Kidney (tissue), 14 donors: ENCODE data around the gene TTC7B. TPM values are rescaled to one million over a fixed set of nuclear protein-coding genes. Genes with fewer than 3 reads are reported as not detected.

Source experiments
- DNase-seq, 5 donors: peaks; one replicate each; pipeline ENCODE4 v3.0.0-alpha.2; 2013 to 2020
- FAIRE-seq: peaks from 2 replicates; lab custom pipeline; 2012; peaks lifted over from hg19 to GRCh38; lab: Jason Lieb, UNC
- H3K27ac ChIP-seq, 2 donors: one replicate each; pipeline ENCODE4 v1.7.0; 2013; ENCODE audit warnings: low read depth in 2 of 2, low read length in 2 of 2, inconsistent platforms in 1 of 2
- H3K27me3 ChIP-seq: one replicate; pipeline ENCODE4 v1.7.1; 2013; ENCODE audit warnings: low read length, inconsistent platforms; ENCODE audit not compliant: control insufficient read depth, insufficient read depth
- H3K36me3 ChIP-seq, 3 donors: one replicate each; pipeline versions ENCODE4 v1.7.0 to v1.7.1; 2013; ENCODE audit warnings: low read length in 3 of 3, control low read depth in 1 of 3, inconsistent platforms in 1 of 3; ENCODE audit not compliant: insufficient read depth in 3 of 3, control insufficient read depth in 2 of 3
- H3K4me1 ChIP-seq, 3 donors: one replicate each; pipeline versions ENCODE4 v1.7.0 to v1.7.1; 2013; ENCODE audit warnings: low read length in 3 of 3, inconsistent platforms in 1 of 3, low read depth in 1 of 3; ENCODE audit not compliant: control insufficient read depth in 2 of 3, insufficient read depth in 2 of 3
- H3K4me3 ChIP-seq, 3 donors: one replicate each; pipeline versions ENCODE4 v1.7.0 to v1.8.1; 2013; ENCODE audit warnings: low read length in 3 of 3, control low read depth in 1 of 3, inconsistent platforms in 1 of 3
- H3K9ac ChIP-seq, 3 donors: one replicate each; pipeline versions ENCODE4 v1.7.0 to v1.7.1; 2013; ENCODE audit warnings: low read length in 3 of 3, control low read depth in 1 of 3, inconsistent platforms in 1 of 3
- H3K9me3 ChIP-seq, 3 donors: one replicate each; pipeline versions ENCODE4 v1.7.0 to v1.7.1; 2013; ENCODE audit warnings: low read length in 3 of 3, control low read depth in 1 of 3, inconsistent platforms in 1 of 3; ENCODE audit not compliant: control insufficient read depth in 2 of 3, insufficient read depth in 1 of 3
- CTCF ChIP-seq: IDR thresholded peaks from 3 replicates; pipeline ENCODE4 v1.5.1; 2012; ENCODE audit warnings: mild to moderate bottlenecking, moderate library complexity, borderline replicate concordance; ENCODE audit not compliant: insufficient read depth; ENCODE audit errors: extremely low read depth
- intact Hi-C: fragments of 100-400 bp; cut with DNase I; formaldehyde crosslinking; loops from one replicate; pipeline ENCODE4 v1.11.1; 2022
- polyA plus RNA-seq: library from polyadenylated mRNA; stranded (reverse); fragments of 350-450 nt; fragmentation: Illumina TruSeq; extraction: RNeasy Lipid Tissue Mini Kit (QIAGEN cat#74804); gene quantifications from one replicate; pipeline ENCODE4 v1.2.3, GENCODE V29; 2014; ENCODE audit warnings: low read depth, low replicate concordance; ENCODE audit not compliant: insufficient read depth
- total RNA-seq: library from RNA; stranded (reverse); fragmentation: NEBNext Ultra II Directional; extraction: Animal tissue kit (Norgen Biotek cat#: 25700); gene quantifications from one replicate; pipeline ENCODE4 v1.2.1, GENCODE V29; 2021
- donor health status: control.
- donor health status: control.
- donor health status: control.
- donor health status: control.
- donor health status: control.
- donor health status: DM: yes; HTN: yes; CAD: no.
- donor health status: Normal renal cell carcinoma (clear cell type).

TTC7B gene
- total and polyA plus RNA-seq, 2 donors from 2014 or later, result 23.4 to 48.3 TPM

- no peaks in the 10 kb centered on the region for H3K9me3 ChIP-seq
- intact Hi-C loops, result no loop called here
- H3K4me1 ChIP-seq, result no peaks in the 10 kb centered on the region
- no peaks in the 10 kb centered on the region for H3K36me3 ChIP-seq
- no peak overlapping the region for H3K4me3 ChIP-seq
- no peak overlapping the region for H3K9ac ChIP-seq
- no peak overlapping the region for H3K27ac ChIP-seq
- DNase-seq, result no peak
- TF ChIP-seq CTCF, result no peak
- H3K27me3 ChIP-seq, result no peaks in the 10 kb centered on the region
- FAIRE-seq, result no peak
These were observed 232.2 kb downstream of the TTC7B start for GRCh38 chr14:90583916-90584605.

- TF ChIP-seq CTCF, result no peak
- H3K4me3 ChIP-seq, result no peak overlapping the region
- H3K27me3 ChIP-seq, result no peaks in the 10 kb centered on the region
- H3K4me1 ChIP-seq, result no peaks in the 10 kb centered on the region
- no peaks in the 10 kb centered on the region for H3K36me3 ChIP-seq
- H3K9me3 ChIP-seq, result no peaks in the 10 kb centered on the region
- intact Hi-C loops, result no loop called here
- H3K9ac ChIP-seq, result no peak overlapping the region
- no peak overlapping the region for H3K27ac ChIP-seq
- no peak for FAIRE-seq
- DNase-seq, result no peak
These were observed 232.8 kb downstream of the TTC7B start for GRCh38 chr14:90583427-90583826.

- H3K36me3 ChIP-seq, result peaks cover 0 to 7% (median under 1%) of the 10 kb centered on the region in 3 donors
These were observed 234.1 kb downstream of the TTC7B start for GRCh38 chr14:90582166-90582565.

More at GRCh38 chr14:90582166-90582565, 234.1 kb downstream of the TTC7B start:
- Histone ChIP-seq H3K4me3 (no peak overlapping the region), H3K9ac (no peak overlapping the region), H3K27ac (no peak overlapping the region), H3K4me1 (no peaks in the 10 kb centered on the region), H3K27me3 (no peaks in the 10 kb centered on the region), H3K9me3 (no peaks in the 10 kb centered on the region)
- FAIRE-seq (no peak), DNase-seq (no peak)
- intact Hi-C loops, result no loop called here
- TF ChIP-seq CTCF, result no peak
